Stimulated activated CD4-positive, alpha-beta T cell treated with anti-CD3 and anti-CD28 coated beads, Interleukin-1b, Interleukin-23, amount 100 ng/mL, for 48 hours (primary cell): ENCODE results near the gene MUC13.

Source experiments
- DNase-seq: peaks from one replicate; pipeline ENCODE4 v3.0.0-alpha.2; 2020

The MUC13 gene

GRCh38 chr3:124861041-124861440 is 73.5 kb downstream of the MUC13 start:
- DNase-seq, result no peak

- no peak for DNase-seq
Observed at GRCh38 chr3:124860599-124860998, 74.0 kb downstream of the MUC13 start.

- no peak for DNase-seq
Observed at GRCh38 chr3:124859025-124859424, 75.5 kb downstream of the MUC13 start.

DNA sequence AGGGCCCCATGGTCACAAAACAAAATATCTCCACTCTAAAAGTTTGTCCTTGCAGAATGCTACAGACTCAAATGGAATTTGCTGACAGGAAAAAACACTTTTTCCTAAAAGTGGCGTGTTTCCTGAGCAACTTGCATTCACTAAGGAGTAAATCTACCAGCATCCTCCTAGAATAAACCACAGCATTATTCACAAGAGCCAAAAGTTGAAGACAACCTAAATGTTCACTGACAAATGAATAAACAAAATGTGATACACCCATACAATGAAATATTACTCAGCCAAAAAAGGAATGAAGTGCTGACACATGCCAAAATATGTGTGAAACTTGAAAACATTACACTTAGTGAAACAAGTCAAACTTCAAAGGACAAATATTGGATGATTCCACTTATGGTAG is 76.3 kb downstream of the MUC13 start:
- no peak for DNase-seq

DNA sequence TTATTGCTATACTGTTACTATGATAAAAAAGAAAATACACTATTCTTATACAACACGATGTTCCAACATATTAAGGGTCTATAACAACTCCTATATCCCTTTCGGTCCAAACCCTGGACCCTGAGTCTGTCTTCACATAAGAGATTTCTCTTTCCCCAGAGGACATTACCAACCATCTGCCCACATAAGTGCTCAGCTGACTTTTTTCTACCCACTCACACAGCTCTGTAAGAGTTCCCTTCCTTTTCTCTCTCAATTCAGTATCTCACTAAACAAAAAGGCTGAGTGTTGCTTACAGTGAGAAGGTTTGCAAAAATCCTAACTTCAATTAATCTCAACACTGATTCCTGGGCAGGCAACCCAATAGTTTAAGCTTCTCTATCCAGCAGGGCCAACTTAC is 77.9 kb downstream of the MUC13 start:
- DNase-seq, result no peak
